ENCODE measurements around the gene MPO.

DNA sequence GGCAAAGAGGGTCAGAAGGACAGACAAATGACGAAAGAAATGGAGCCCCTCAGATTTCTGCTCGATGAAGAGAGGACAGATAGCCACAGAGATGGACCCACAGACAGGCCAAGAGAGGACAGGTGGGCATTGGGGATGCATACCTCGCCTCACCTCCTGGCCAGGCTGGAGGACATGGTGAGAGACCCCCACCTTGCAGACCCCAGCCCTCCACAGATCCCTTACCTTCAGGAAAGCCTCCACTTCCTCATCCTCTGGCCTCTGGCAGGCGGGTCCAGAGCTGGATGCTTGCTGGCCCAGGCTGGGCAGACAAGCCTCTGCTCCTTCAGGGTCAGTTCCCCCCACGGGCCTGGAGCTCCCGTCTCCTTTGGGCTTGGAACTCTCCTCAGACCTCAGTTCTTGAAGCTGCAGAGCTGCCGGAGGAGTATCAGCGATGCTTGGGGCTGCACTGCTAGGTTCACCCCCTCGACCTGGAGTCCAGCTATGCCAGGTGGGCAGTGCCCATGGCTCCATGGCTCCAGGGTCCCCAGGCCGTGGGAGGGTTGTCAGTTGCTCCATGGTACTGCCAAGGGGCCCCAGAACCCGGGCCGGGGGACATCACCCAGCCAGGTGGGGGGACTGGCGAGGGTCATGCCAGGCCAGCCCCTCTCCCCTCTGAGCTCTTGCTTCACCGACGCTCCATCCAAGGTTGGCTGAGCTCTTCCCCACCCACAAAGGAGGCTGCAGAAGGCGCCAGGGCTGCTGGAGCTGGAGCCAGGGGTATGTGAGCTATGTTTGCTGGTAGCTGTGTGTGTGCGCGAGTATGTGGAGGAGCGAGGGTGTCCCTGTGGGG, 46.8 kb upstream of the MPO start:
- no peak for TF ChIP-seq POLR2A (IDR thresholded peaks at IDR 0.05)
- no peak for TF ChIP-seq EP300 (IDR thresholded peaks at IDR 0.05)
- TF ChIP-seq, protein P1, sequence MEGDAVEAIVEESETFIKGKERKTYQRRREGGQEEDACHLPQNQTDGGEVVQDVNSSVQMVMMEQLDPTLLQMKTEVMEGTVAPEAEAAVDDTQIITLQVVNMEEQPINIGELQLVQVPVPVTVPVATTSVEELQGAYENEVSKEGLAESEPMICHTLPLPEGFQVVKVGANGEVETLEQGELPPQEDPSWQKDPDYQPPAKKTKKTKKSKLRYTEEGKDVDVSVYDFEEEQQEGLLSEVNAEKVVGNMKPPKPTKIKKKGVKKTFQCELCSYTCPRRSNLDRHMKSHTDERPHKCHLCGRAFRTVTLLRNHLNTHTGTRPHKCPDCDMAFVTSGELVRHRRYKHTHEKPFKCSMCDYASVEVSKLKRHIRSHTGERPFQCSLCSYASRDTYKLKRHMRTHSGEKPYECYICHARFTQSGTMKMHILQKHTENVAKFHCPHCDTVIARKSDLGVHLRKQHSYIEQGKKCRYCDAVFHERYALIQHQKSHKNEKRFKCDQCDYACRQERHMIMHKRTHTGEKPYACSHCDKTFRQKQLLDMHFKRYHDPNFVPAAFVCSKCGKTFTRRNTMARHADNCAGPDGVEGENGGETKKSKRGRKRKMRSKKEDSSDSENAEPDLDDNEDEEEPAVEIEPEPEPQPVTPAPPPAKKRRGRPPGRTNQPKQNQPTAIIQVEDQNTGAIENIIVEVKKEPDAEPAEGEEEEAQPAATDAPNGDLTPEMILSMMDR (IDR thresholded peaks at IDR 0.05), result no peak

Data from tibial nerve (tissue), 4 donors.